HCT116 (cell line): ENCODE results near the gene ZHX3. TPM values are rescaled to one million over a fixed set of nuclear protein-coding genes. Genes with fewer than 3 reads are reported as not detected.

ENCODE experiments used
- ATAC-seq: fragments of 200-7000 bp; cut with Tn5 transposase; 2 replicates; pipeline ENCODE4 v1.9.1; 2020; ENCODE audit warnings: mild to moderate bottlenecking, moderate library complexity
- BruUV-seq: library from RNA; stranded (reverse); fragments of 400-500 nt; replicated peaks from 2 replicates; lab custom pipeline; 2021; lab: Mats Ljungman, UMichigan
- CTCF ChIA-PET: fragments of 300-600 bp; sonication (Branson Sonifier 250); formaldehyde crosslinking; loops from one replicate; lab custom pipeline; 2021; ENCODE audit warnings: antibody characterized with exemption; lab: Charles Lee
- POLR2A ChIA-PET: fragments of 300-600, 350-600 bp; sonication (Branson Sonifier 250); formaldehyde crosslinking; loops from one replicate; lab custom pipeline; 2021; ENCODE audit warnings: antibody characterized with exemption; lab: Charles Lee
- RAD21 ChIA-PET, 2 experiments: fragments of 300-600 bp; sonication (Branson Sonifier 250); formaldehyde crosslinking; loops; one replicate each; lab custom pipeline; 2023; ENCODE audit warnings: low total read pairs in 2 of 2; ENCODE audit not compliant: uncharacterized antibody in 2 of 2, unreplicated experiment in 2 of 2, low non-redundant PET in 1 of 2; lab: Charles Lee
- DNase-seq: peaks from one replicate; pipeline ENCODE4 v3.0.0-alpha.2; 2010; ENCODE audit warnings: low read depth, low spot score
- H2AFZ ChIP-seq: fragments of 200-600 bp; shearing (Covaris generic), sonication (generic); 2 replicates; pipeline ENCODE4 v1.6.1; 2017; ENCODE audit warnings: low read depth, mixed run types, mixed read lengths, antibody characterized with exemption, low read length; ENCODE audit not compliant: poor library complexity, severe bottlenecking
- H3K27ac ChIP-seq: 2 replicates; pipeline ENCODE4 v1.5.1; 2012; ENCODE audit warnings: low read depth, low read length
- H3K27me3 ChIP-seq: fragments of 200-600 bp; sonication (generic); 2 replicates; pipeline ENCODE4 v1.6.1; 2016; ENCODE audit warnings: mixed run types, low read length, mixed read lengths; ENCODE audit not compliant: insufficient read depth
- H3K36me3 ChIP-seq, 2 experiments: fragments of 200-500 bp in 1 of 2; fragments of 200-600 bp in 1 of 2; sonication (Bioruptor generic) in 1 of 2; sonication (generic) in 1 of 2; 2 replicates each; pipeline versions ENCODE4 v1.5.1 to v1.6.1; 2014 to 2016; ENCODE audit warnings: low read length in 2 of 2, inconsistent platforms in 1 of 2, mixed read lengths in 1 of 2, mixed run types in 1 of 2; ENCODE audit not compliant: insufficient read depth in 2 of 2, control insufficient read depth in 1 of 2
- H3K4me1 ChIP-seq, 2 experiments: fragments of 200-600 bp in 1 of 2; sonication (generic) in 1 of 2; 2 replicates each; pipeline versions ENCODE4 v1.5.1 to v1.6.1; 2012 to 2017; ENCODE audit warnings: low read length in 2 of 2, inconsistent platforms in 1 of 2, mild to moderate bottlenecking in 1 of 2, mixed read lengths in 1 of 2, mixed run types in 1 of 2, moderate library complexity in 1 of 2; ENCODE audit not compliant: insufficient read depth in 2 of 2, control insufficient read depth in 1 of 2
- H3K4me2 ChIP-seq: fragments of 200-600 bp; sonication (generic); 2 replicates; pipeline ENCODE4 v1.6.1; 2017; ENCODE audit warnings: mixed run types, low read length, mixed read lengths
- H3K4me3 ChIP-seq, 2 experiments: fragments of 200-600 bp in 1 of 2; sonication (generic) in 1 of 2; replicated peaks in 1 of 2; 2 replicates each; pipeline ENCODE4 v1.5.1; 2011 to 2016; ENCODE audit warnings: low read length in 2 of 2, control low read depth in 1 of 2, low read depth in 1 of 2, mild to moderate bottlenecking in 1 of 2, mixed read lengths in 1 of 2, mixed run types in 1 of 2
- H3K79me2 ChIP-seq: fragments of 200-600 bp; sonication (generic); 2 replicates; pipeline ENCODE4 v1.6.1; 2017; ENCODE audit warnings: mild to moderate bottlenecking, mixed run types, low read length, moderate library complexity, mixed read lengths; ENCODE audit not compliant: insufficient read depth
- H3K9ac ChIP-seq: fragments of 200-600 bp; sonication (generic); 2 replicates; pipeline ENCODE4 v1.6.1; 2016; ENCODE audit warnings: low read length, mixed read lengths
- H3K9me2 ChIP-seq: fragments of 200-600 bp; sonication (generic), shearing (Covaris generic); 2 replicates; pipeline ENCODE4 v1.6.1; 2017; ENCODE audit warnings: mixed run types, mild to moderate bottlenecking, moderate library complexity; ENCODE audit not compliant: insufficient read depth
- H3K9me3 ChIP-seq, 2 experiments: fragments of 200-500 bp in 1 of 2; fragments of 200-600 bp in 1 of 2; sonication (Bioruptor generic) in 1 of 2; sonication (generic) in 1 of 2; 2 replicates each; pipeline ENCODE4 v1.6.1; 2014 to 2017; ENCODE audit warnings: low read length in 2 of 2, mixed read lengths in 2 of 2, inconsistent platforms in 1 of 2, low read depth in 1 of 2, mild to moderate bottlenecking in 1 of 2, mixed run types in 1 of 2, moderate library complexity in 1 of 2; ENCODE audit not compliant: control insufficient read depth in 1 of 2, insufficient read depth in 1 of 2
- H4K20me1 ChIP-seq: fragments of 200-600 bp; sonication (generic), shearing (Covaris generic); 2 replicates; pipeline ENCODE4 v1.6.1; 2017; ENCODE audit warnings: mixed run types, mild to moderate bottlenecking, moderate library complexity; ENCODE audit not compliant: insufficient read depth
- ELF1 ChIP-seq: IDR thresholded peaks from 2 replicates; pipeline ENCODE4 v1.6.1; 2012; ENCODE audit warnings: low read depth, borderline replicate concordance
- EZH2 ChIP-seq: fragments of 200-600 bp; sonication (generic); IDR thresholded peaks from 2 replicates; pipeline ENCODE4 v1.6.1; 2017; ENCODE audit warnings: antibody characterized with exemption, mixed run types
- FOSL1 ChIP-seq: IDR thresholded peaks from 2 replicates; pipeline ENCODE4 v1.6.1; 2012; ENCODE audit warnings: low read depth
- JUND ChIP-seq: IDR thresholded peaks from 2 replicates; pipeline ENCODE4 v1.6.1; 2012
- POLR2AphosphoS5 ChIP-seq: IDR thresholded peaks from 2 replicates; pipeline ENCODE4 v1.6.1; 2011; ENCODE audit warnings: mild to moderate bottlenecking, low read depth, low read length, moderate library complexity
- REST ChIP-seq: IDR thresholded peaks from 2 replicates; pipeline ENCODE4 v1.6.1; 2012; ENCODE audit warnings: low read depth
- YY1 ChIP-seq: IDR thresholded peaks from 2 replicates; pipeline ENCODE4 v1.6.1; 2011; ENCODE audit warnings: low read length, low read depth, moderate library complexity, mild to moderate bottlenecking; ENCODE audit not compliant: insufficient replicate concordance; ENCODE audit errors: extremely low read depth
- ZBTB33 ChIP-seq: IDR thresholded peaks from 2 replicates; pipeline ENCODE4 v1.6.1; 2011; ENCODE audit warnings: mild to moderate bottlenecking, low read length, moderate library complexity; ENCODE audit not compliant: insufficient replicate concordance; ENCODE audit errors: extremely low read depth
- ZFX ChIP-seq: fragments of 450-650 bp; IDR thresholded peaks from 2 replicates; pipeline ENCODE4 v1.6.1; 2017
- intact Hi-C: fragments of 100-400 bp; cut with micrococcal nuclease; formaldehyde crosslinking; loops from 2 replicates; pipeline ENCODE4 v1.10.0; 2022
- total RNA-seq: library from RNA; stranded (reverse); gene quantifications from one replicate; pipeline ENCODE4 v1.2.1, GENCODE V29; 2021; ENCODE audit not compliant: unreplicated experiment
- TF ChIP-seq, protein P1 (sequence below), 3 experiments: fragments of 200-600 bp in 1 of 3; sonication (generic) in 1 of 3; IDR thresholded peaks in 2 of 3; conservative IDR thresholded peaks in 1 of 3; 2 replicates each; pipeline ENCODE4 v1.5.1; 2012 to 2017; ENCODE audit warnings: low read depth in 2 of 3, low read length in 2 of 3, antibody characterized with exemption in 1 of 3, borderline replicate concordance in 1 of 3, control low read depth in 1 of 3, mild to moderate bottlenecking in 1 of 3, mixed read lengths in 1 of 3, mixed run types in 1 of 3, moderate library complexity in 1 of 3; ENCODE audit not compliant: insufficient read depth in 1 of 3

The ZHX3 gene
- total RNA-seq, 1 experiment from 2014 or later: 13.3 TPM

DNA sequence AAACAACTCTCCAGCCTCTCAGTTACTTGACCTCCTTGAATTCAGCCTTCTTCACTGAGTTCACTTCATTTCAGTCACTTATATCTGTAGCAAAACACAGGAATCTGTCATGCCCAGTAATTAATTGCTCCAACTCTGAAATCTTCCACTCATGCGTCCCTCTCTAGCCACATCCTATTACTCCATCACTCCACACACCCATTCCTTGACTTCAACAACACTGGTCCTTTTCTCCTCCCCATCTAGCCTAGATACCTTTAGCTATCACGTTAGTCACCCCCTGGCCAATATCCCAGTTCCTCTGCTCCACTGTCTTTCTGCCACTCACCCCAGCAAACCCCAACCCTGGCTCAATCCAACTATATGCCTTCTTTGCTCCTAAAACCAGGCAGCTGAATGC, 7.7 kb downstream of the ZHX3 start:
- H3K4me2 ChIP-seq: no peak overlapping the region
- CTCF ChIA-PET: no interaction called here
- ATAC-seq: no peak

More for the DNA sequence above, 7.7 kb downstream of the ZHX3 start:
- Histone ChIP-seq H2AFZ (no peak overlapping the region), H3K27me3 (no peaks in the 10 kb centered on the region), H3K9me2 (no peaks in the 10 kb centered on the region), H3K9me3 (no peaks in the 10 kb centered on the region), H3K9ac (no peak overlapping the region), H3K27ac (no peak overlapping the region), H3K79me2 (no peaks in the 10 kb centered on the region), H4K20me1 (no peaks in the 10 kb centered on the region), H3K4me1 (no peaks in the 10 kb centered on the region), H3K4me3 (no peak overlapping the region), H3K36me3 (no peaks in the 10 kb centered on the region)
- TF ChIP-seq ZFX: no peak
- no peak for TF ChIP-seq ELF1
- TF ChIP-seq EZH2: no peak
- no peak for TF ChIP-seq POLR2AphosphoS5
- TF ChIP-seq ZBTB33: no peak
- TF ChIP-seq, protein P1, sequence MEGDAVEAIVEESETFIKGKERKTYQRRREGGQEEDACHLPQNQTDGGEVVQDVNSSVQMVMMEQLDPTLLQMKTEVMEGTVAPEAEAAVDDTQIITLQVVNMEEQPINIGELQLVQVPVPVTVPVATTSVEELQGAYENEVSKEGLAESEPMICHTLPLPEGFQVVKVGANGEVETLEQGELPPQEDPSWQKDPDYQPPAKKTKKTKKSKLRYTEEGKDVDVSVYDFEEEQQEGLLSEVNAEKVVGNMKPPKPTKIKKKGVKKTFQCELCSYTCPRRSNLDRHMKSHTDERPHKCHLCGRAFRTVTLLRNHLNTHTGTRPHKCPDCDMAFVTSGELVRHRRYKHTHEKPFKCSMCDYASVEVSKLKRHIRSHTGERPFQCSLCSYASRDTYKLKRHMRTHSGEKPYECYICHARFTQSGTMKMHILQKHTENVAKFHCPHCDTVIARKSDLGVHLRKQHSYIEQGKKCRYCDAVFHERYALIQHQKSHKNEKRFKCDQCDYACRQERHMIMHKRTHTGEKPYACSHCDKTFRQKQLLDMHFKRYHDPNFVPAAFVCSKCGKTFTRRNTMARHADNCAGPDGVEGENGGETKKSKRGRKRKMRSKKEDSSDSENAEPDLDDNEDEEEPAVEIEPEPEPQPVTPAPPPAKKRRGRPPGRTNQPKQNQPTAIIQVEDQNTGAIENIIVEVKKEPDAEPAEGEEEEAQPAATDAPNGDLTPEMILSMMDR (IDR thresholded peaks at IDR 0.05 in 2 of 3, conservative IDR thresholded peaks at IDR 0.05 in 1 of 3; ENCODE audit: borderline replicate concordance in 1 of 3, insufficient read depth in 1 of 3, low read depth in 2 of 3, low read length in 2 of 3): no peak
- no peak for TF ChIP-seq FOSL1
- no peak for TF ChIP-seq YY1
- TF ChIP-seq REST: no peak
- no peak for TF ChIP-seq JUND
- POLR2A ChIA-PET: no interaction called here
- intact Hi-C loops: no loop called here
- RAD21 ChIA-PET: no interaction called here
- BruUV-seq: no TSS peak
- DNase-seq: no peak
